GM12878 (cell line): ENCODE data around the gene ZNF513. TPM values are rescaled to one million over a fixed set of nuclear protein-coding genes. Genes with fewer than 3 reads are reported as not detected.

Experiments used
- ATAC-seq: fragments of 200-7000 bp; cut with Tn5 transposase; 3 replicates; pipeline ENCODE4 v1.9.1; 2020; ENCODE audit warnings: mild to moderate bottlenecking, moderate library complexity
- BruUV-seq: library from RNA; stranded (reverse); fragments of 400-500 nt; replicated peaks from 2 replicates; lab custom pipeline; 2021; lab: Mats Ljungman, UMichigan
- CTCF ChIA-PET: fragments of 300-600 bp; sonication (Branson Sonifier 250); formaldehyde crosslinking; extraction: SDS; loops from one replicate; lab custom pipeline; 2021; ENCODE audit warnings: inconsistent platforms; lab: Yijun Ruan, JAX
- POLR2A ChIA-PET: fragments of 350-600 bp; formaldehyde crosslinking; extraction: SDS; loops from one replicate; lab custom pipeline; 2021; ENCODE audit warnings: inconsistent platforms; lab: Charles Lee
- RAD21 ChIA-PET: fragments of 300-600 bp; sonication (Branson Sonifier 250); formaldehyde crosslinking; loops from one replicate; lab custom pipeline; 2023; ENCODE audit warnings: antibody characterized with exemption; ENCODE audit not compliant: unreplicated experiment; lab: Charles Lee
- SMC1A ChIA-PET: fragments of 300-600 bp; sonication (Branson Sonifier 250); formaldehyde crosslinking; loops from one replicate; lab custom pipeline; 2023; ENCODE audit not compliant: unreplicated experiment, uncharacterized antibody; lab: Charles Lee
- DNase-seq: peaks from one replicate; pipeline ENCODE4 v3.0.0-alpha.2; 2011; ENCODE audit warnings: low read depth, low spot score
- FAIRE-seq: peaks from 3 replicates; lab custom pipeline; 2011; peaks lifted over from hg19 to GRCh38; lab: Jason Lieb, UNC
- H2AFZ ChIP-seq: 2 replicates; pipeline ENCODE4 v1.6.0; 2011; ENCODE audit warnings: low read depth, low read length, control low read depth; ENCODE audit not compliant: control insufficient read depth
- H3K27ac ChIP-seq: 2 replicates; pipeline ENCODE4 v1.5.1; 2011; ENCODE audit warnings: control low read depth; ENCODE audit not compliant: control insufficient read depth, insufficient read depth
- H3K27me3 ChIP-seq, 2 experiments: replicated peaks in 1 of 2; 2 replicates each; pipeline versions ENCODE4 v1.6.0 to v1.6.1; 2011; ENCODE audit warnings: low read length in 1 of 2; ENCODE audit not compliant: control insufficient read depth in 2 of 2, insufficient read depth in 2 of 2
- H3K36me3 ChIP-seq, 2 experiments: 2 replicates each; pipeline ENCODE4 v1.5.1; 2011; ENCODE audit warnings: low read length in 1 of 2; ENCODE audit not compliant: control insufficient read depth in 2 of 2, insufficient read depth in 2 of 2
- H3K4me1 ChIP-seq: 2 replicates; pipeline ENCODE4 v1.6.1; 2011; ENCODE audit warnings: mild to moderate bottlenecking, low read length, moderate library complexity, mixed read lengths; ENCODE audit not compliant: control insufficient read depth, insufficient read depth
- H3K4me2 ChIP-seq: 2 replicates; pipeline ENCODE4 v1.6.0; 2011; ENCODE audit warnings: control low read depth; ENCODE audit not compliant: control insufficient read depth, insufficient read depth
- H3K4me3 ChIP-seq: fragments of 200-600 bp; sonication (generic); 2 replicates; pipeline ENCODE4 v1.5.1; 2016
- H3K79me2 ChIP-seq: 2 replicates; pipeline ENCODE4 v1.6.0; 2011; ENCODE audit warnings: low read length; ENCODE audit not compliant: control insufficient read depth, insufficient read depth
- H3K9ac ChIP-seq: 2 replicates; pipeline ENCODE4 v1.8.0; 2011; ENCODE audit warnings: low read length, control low read depth, mixed read lengths; ENCODE audit not compliant: control insufficient read depth, insufficient read depth
- H3K9me3 ChIP-seq: replicated peaks from 3 replicates; pipeline ENCODE4 v1.5.1; 2011; ENCODE audit warnings: mild to moderate bottlenecking, low read length; ENCODE audit not compliant: control insufficient read depth, insufficient read depth
- H4K20me1 ChIP-seq: 2 replicates; pipeline ENCODE4 v1.6.0; 2011; ENCODE audit not compliant: control insufficient read depth, insufficient read depth
- CREB1 ChIP-seq: IDR thresholded peaks from 2 replicates; pipeline ENCODE4 v1.6.1; 2012; ENCODE audit warnings: low read depth, mild to moderate bottlenecking, inconsistent platforms
- CREM ChIP-seq: IDR thresholded peaks from 2 replicates; pipeline ENCODE4 v1.6.1; 2014; ENCODE audit warnings: antibody characterized with exemption, low read depth
- GABPA ChIP-seq: IDR thresholded peaks from 2 replicates; pipeline ENCODE4 v1.6.1; 2014; ENCODE audit warnings: antibody characterized with exemption, low read depth, mild to moderate bottlenecking, inconsistent platforms
- HCFC1 ChIP-seq: fragments of 150-350 bp; IDR thresholded peaks from 2 replicates; pipeline ENCODE4 v1.6.1; 2014; ENCODE audit warnings: low read length
- NBN ChIP-seq: fragments of 450-650 bp; IDR thresholded peaks from 2 replicates; pipeline ENCODE4 v1.6.1; 2016
- NFYB ChIP-seq: IDR thresholded peaks from 2 replicates; pipeline ENCODE4 v1.6.1; 2011; ENCODE audit warnings: low read depth, mild to moderate bottlenecking, low read length, improper control_type of control experiment, moderate library complexity; ENCODE audit not compliant: insufficient read depth
- POLR2AphosphoS2 ChIP-seq: IDR thresholded peaks from 2 replicates; pipeline ENCODE4 v1.6.1; 2011; ENCODE audit warnings: low read depth, mild to moderate bottlenecking, low read length, improper control_type of control experiment, moderate library complexity
- POU2F2 ChIP-seq: IDR thresholded peaks from 3 replicates; pipeline ENCODE4 v1.6.1; 2011; ENCODE audit warnings: low read depth, mild to moderate bottlenecking, low read length, borderline replicate concordance
- RB1 ChIP-seq: fragments of 450-650 bp; formaldehyde crosslinking; IDR thresholded peaks from 2 replicates; pipeline ENCODE4 v1.6.1; 2017; ENCODE audit warnings: mild to moderate bottlenecking, borderline replicate concordance
- RELB ChIP-seq: fragments of 450-650 bp; IDR thresholded peaks from 2 replicates; pipeline ENCODE4 v1.6.1; 2017; ENCODE audit warnings: low read depth, mild to moderate bottlenecking, moderate library complexity
- RFX5 ChIP-seq: IDR thresholded peaks from 2 replicates; pipeline ENCODE4 v1.6.1; 2011; ENCODE audit warnings: low read depth, low read length, improper control_type of control experiment
- RUNX3 ChIP-seq: IDR thresholded peaks from 2 replicates; pipeline ENCODE4 v1.6.1; 2012; ENCODE audit warnings: low read length, inconsistent platforms
- SIN3A ChIP-seq: IDR thresholded peaks from 2 replicates; pipeline ENCODE4 v1.6.1; 2012; ENCODE audit warnings: low read depth, low read length, improper control_type of control experiment
- SMAD5 ChIP-seq: IDR thresholded peaks from 2 replicates; pipeline ENCODE4 v1.6.1; 2016; ENCODE audit warnings: antibody characterized with exemption, low read depth
- SMARCA5 ChIP-seq: fragments of 450-650 bp; IDR thresholded peaks from 2 replicates; pipeline ENCODE4 v1.6.1; 2017; ENCODE audit warnings: mild to moderate bottlenecking
- STAT3 ChIP-seq: IDR thresholded peaks from 2 replicates; pipeline ENCODE4 v1.6.1; 2011; ENCODE audit warnings: low read depth, low read length, improper control_type of control experiment
- TAF1 ChIP-seq: IDR thresholded peaks from 2 replicates; pipeline ENCODE4 v1.6.1; 2011; ENCODE audit warnings: mild to moderate bottlenecking, low read depth, low read length, borderline replicate concordance
- WGBS: methylation state at CpG from one replicate; pipeline ENCODE4 v1.1.6; 2016; ENCODE audit warnings: low lambda C conversion rate; ENCODE audit not compliant: insufficient replicate concordance, insufficient coverage; ENCODE audit errors: missing lambda C conversion rate; 5-methylcytosine and 5-hydroxymethylcytosine counted together
- in situ Hi-C: fragments of 300-500 bp; cut with MboI; formaldehyde crosslinking; loops from 9 replicates; pipeline ENCODE4 v1.14.3; 2018; ENCODE audit warnings: mixed read lengths
- intact Hi-C: fragments of 100-400 bp; cut with micrococcal nuclease; formaldehyde crosslinking; loops from one replicate; pipeline ENCODE4 v1.14.2; 2022; ENCODE audit not compliant: unreplicated experiment
- polyA plus RNA-seq, 11 experiments: library from polyadenylated mRNA; depleted of rRNA in 4 of 11; unstranded in 6 of 11; stranded (reverse) in 5 of 11; fragments of >200 nt; fragmentation: Nextera tagmentation in 4 of 11; fragmentation: Illumina TruSeq in 1 of 11; extraction: Ambion mirVana in 4 of 11; extraction: Trizol in 1 of 11; gene quantifications; 1 replicate in 1 of 11; 2 replicates in 10 of 11; pipeline versions ENCODE4 v1.2.1 to v1.2.3, GENCODE V29; 2011 to 2016; ENCODE audit warnings: inconsistent platforms in 2 of 11, missing spikeins in 2 of 11, low read depth in 1 of 11
- total RNA-seq, 4 experiments: library from RNA; depleted of rRNA in 3 of 4; stranded (reverse); fragments of >200 nt in 3 of 4; fragmentation: Illumina TruSeq in 1 of 4; extraction: Trizol in 1 of 4; gene quantifications; 2 replicates each; pipeline versions ENCODE4 v1.2.1 to v1.2.3, GENCODE V29; 2013 to 2021
- TF ChIP-seq, protein P1 (sequence below): IDR thresholded peaks from 2 replicates; pipeline ENCODE4 v1.6.1; 2012; ENCODE audit warnings: low read depth, low read length, improper control_type of control experiment
- TF ChIP-seq, protein P2 (sequence below): fragments of 450-650 bp; conservative IDR thresholded peaks from 2 replicates; pipeline ENCODE4 v1.6.1; 2017; ENCODE audit warnings: mild to moderate bottlenecking, moderate library complexity

The ZNF513 gene
- total and polyA plus RNA-seq, 10 of the 15 experiments (the other 5 are each of a cell fraction or from before 2014, with no cell fraction given): 0.06 to 16.4 (median 5.6) TPM

- peaks cover 36% of the 10 kb centered on the region for H3K79me2 ChIP-seq
- ChIA-PET SMC1A (interaction anchor here (0.6 to 3.7 kb wide), 9 partner anchors 7 to 218 kb away, joined by 3 to 20 read pairs (median 3); partner anchors contain the start of gene PPM1G), CTCF (interaction anchor here (1.0 to 5.8 kb wide), 10 partner anchors 17 to 255 kb away, joined by 3 to 52 read pairs (median 4); partner anchors contain the start of genes EIF2B4, PPM1G and SNX17), RAD21 (interaction anchor here (1.1 to 3.3 kb wide), 8 partner anchors 19 to 255 kb away, joined by 3 to 29 read pairs (median 4); partner anchors contain the start of genes MPV17, PPM1G and ZNF513), POLR2A (interaction anchor here (0.6 to 5.8 kb wide), 13 partner anchors 10 to 254 kb away, joined by 3 to 71 read pairs (median 4); partner anchors contain the start of genes CCDC121, EIF2B4, GPN1 and GTF3C2)
- FAIRE-seq (peak; percentile 80), DNase-seq (peak; percentile 52), ATAC-seq (peak; percentile 93)
- no peaks in the 10 kb centered on the region for H4K20me1 ChIP-seq
- WGBS: 0% methylated on average over 52 of the region's 75 CpGs
- peak within 1 kb of the TSS; percentile 85 for H3K27ac ChIP-seq
- peak within 1 kb of the TSS; percentile 97 for H3K4me2 ChIP-seq
- intact Hi-C loops: loop anchor here (2.0 kb wide), 1 partner anchor 20 kb away; the partner anchor contains the start of gene PPM1G
- in situ Hi-C loops: no loop called here
- no peaks in the 10 kb centered on the region for H3K27me3 ChIP-seq
- H3K4me3 ChIP-seq: peak within 1 kb of the TSS; percentile 97
- peak within 1 kb of the TSS; percentile 93 for H2AFZ ChIP-seq
- H3K9me3 ChIP-seq: no peaks in the 10 kb centered on the region
- no TSS peak for BruUV-seq
- no peaks in the 10 kb centered on the region; a peak in 1 of 4 replicates for H3K36me3 ChIP-seq
- peak within 1 kb of the TSS; percentile 91 for H3K9ac ChIP-seq
- no peaks in the 10 kb centered on the region for H3K4me1 ChIP-seq
- TF ChIP-seq, protein P1, sequence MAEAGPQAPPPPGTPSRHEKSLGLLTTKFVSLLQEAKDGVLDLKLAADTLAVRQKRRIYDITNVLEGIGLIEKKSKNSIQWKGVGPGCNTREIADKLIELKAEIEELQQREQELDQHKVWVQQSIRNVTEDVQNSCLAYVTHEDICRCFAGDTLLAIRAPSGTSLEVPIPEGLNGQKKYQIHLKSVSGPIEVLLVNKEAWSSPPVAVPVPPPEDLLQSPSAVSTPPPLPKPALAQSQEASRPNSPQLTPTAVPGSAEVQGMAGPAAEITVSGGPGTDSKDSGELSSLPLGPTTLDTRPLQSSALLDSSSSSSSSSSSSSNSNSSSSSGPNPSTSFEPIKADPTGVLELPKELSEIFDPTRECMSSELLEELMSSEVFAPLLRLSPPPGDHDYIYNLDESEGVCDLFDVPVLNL: no peak
- TF ChIP-seq RB1 (peak; percentile 53), SIN3A (0 out of 2 replicates have a peak, but pooled peaks have one; percentile 41), TAF1 (peak; percentile 75; the same call in 1 of the 2 replicates), HCFC1 (no peak; the same call in 1 of the 2 replicates), RUNX3 (0 out of 2 replicates have a peak, but pooled peaks have one; percentile 11), CREB1 (peak; percentile 53; the same call in 1 of the 2 replicates), POLR2AphosphoS2 (peak; percentile 76), RELB (peak; percentile 52; the same call in 1 of the 2 replicates), CREM (0 out of 2 replicates have a peak, but pooled peaks have one; percentile 31), SMAD5 (peak; percentile 68; the same call in 1 of the 2 replicates), RFX5 (0 out of 2 replicates have a peak, but pooled peaks have one; percentile 67), POU2F2 (peak; percentile 38; the same call in 1 of the 3 replicates), SMARCA5 (peak; percentile 17; the same call in 1 of the 2 replicates), STAT3 (no peak), NFYB (peak; percentile 73; the same call in 1 of the 2 replicates), GABPA (peak; percentile 4; the same call in 1 of the 2 replicates), NBN (0 out of 2 replicates have a peak, but pooled peaks have one; percentile 63)
- TF ChIP-seq, protein P2, sequence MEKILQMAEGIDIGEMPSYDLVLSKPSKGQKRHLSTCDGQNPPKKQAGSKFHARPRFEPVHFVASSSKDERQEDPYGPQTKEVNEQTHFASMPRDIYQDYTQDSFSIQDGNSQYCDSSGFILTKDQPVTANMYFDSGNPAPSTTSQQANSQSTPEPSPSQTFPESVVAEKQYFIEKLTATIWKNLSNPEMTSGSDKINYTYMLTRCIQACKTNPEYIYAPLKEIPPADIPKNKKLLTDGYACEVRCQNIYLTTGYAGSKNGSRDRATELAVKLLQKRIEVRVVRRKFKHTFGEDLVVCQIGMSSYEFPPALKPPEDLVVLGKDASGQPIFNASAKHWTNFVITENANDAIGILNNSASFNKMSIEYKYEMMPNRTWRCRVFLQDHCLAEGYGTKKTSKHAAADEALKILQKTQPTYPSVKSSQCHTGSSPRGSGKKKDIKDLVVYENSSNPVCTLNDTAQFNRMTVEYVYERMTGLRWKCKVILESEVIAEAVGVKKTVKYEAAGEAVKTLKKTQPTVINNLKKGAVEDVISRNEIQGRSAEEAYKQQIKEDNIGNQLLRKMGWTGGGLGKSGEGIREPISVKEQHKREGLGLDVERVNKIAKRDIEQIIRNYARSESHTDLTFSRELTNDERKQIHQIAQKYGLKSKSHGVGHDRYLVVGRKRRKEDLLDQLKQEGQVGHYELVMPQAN: peak; percentile 72
Observed at GRCh38 chr2:27428213-27428977, 47.9 kb upstream of the ZNF513 start, which contains the start of gene NRBP1. NRBP1 (plus strand) TSS chr2:27428631; CDS start chr2:27433274, 4,643 bp downstream.
